Bronchus fibroblast of lung (primary cell): ENCODE measurements around the gene TAF11L6. TPM values are rescaled to one million over a fixed set of nuclear protein-coding genes. Genes with fewer than 3 reads are reported as not detected.

ENCODE experiments used
- total RNA-seq: library from RNA; depleted of rRNA; stranded (reverse); fragments of >200 nt; gene quantifications from 2 replicates; pipeline ENCODE4 v1.2.3, GENCODE V29; 2015

Gene TAF11L6
- not detected in 2 replicates for total RNA-seq

DNA sequence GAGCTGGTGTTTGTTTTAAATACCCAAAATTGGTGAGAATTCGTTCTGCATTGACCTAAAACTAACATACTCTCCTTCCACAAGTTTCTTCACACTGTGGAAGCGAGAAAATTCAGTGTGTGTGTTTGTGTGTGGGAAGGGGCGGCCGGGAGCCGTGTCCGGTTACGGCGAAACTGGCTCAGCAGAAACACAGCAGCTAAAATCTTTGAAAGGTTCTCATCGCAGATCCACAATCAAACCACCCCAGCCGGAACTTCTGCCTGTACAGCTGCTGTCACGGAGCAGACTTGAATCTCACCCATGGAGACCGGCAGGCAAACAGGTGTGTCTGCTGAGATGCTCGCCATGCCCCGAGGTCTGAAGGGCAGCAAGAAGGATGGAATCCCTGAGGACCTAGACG, at the start of gene TAF11L6:
TSS of gene TAF11L6 (plus strand) at position 301 of the 400 bp plus-strand sequence.

DNA sequence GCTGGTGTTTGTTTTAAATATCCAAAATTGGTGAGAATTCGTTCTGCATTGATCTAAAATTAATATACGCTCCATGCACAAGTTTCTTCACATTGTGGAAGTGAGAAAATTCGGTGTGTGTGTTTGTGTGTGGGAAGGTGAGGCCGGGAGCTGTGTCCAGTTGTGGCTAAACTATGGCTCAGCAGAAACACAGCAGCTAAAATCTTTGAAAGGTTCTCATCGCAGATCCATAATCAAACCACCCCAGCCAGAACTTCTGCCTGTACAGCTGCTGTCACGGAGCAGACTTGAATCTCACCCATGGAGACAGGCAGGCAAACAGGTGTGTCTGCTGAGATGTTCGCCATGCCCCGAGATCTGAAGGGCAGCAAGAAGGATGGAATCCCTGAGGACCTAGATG, 30.5 kb upstream of the TAF11L6 start, which contains the start of gene TAF11L2:
TSS of gene TAF11L2 (plus strand) at position 301 of the 400 bp plus-strand sequence.

DNA sequence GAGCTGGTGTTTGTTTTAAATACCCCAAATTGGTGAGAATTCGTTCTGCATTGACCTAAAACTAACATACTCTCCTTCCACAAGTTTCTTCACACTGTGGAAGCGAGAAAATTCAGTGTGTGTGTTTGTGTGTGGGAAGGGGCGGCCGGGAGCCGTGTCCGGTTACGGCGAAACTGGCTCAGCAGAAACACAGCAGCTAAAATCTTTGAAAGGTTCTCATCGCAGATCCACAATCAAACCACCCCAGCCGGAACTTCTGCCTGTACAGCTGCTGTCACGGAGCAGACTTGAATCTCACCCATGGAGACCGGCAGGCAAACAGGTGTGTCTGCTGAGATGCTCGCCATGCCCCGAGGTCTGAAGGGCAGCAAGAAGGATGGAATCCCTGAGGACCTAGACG, 10.4 kb upstream of the TAF11L6 start, which contains the start of gene TAF11L3:
TSS of gene TAF11L3 (plus strand) at position 301 of the 400 bp plus-strand sequence.

GRCh38 chr5:17521501-17521900, 7.0 kb upstream of the TAF11L6 start, which contains the start of gene TAF11L4:
Gene TAF11L4 (plus strand): TSS chr5:17521801.

GRCh38 chr5:17524935-17525334, 3.5 kb upstream of the TAF11L6 start, which contains the start of gene TAF11L5:
Gene TAF11L5 (plus strand): TSS chr5:17525235.

Other genes starting within 250 kb of the TAF11L6 start
- gene TAF11L2, start 30.4 kb upstream of the TAF11L6 start, total RNA-seq = not detected in 2 replicates
- gene TAF11L3, start 10.3 kb upstream of the TAF11L6 start, total RNA-seq = not detected in 2 replicates
- not detected in 2 replicates for gene TAF11L4, start 6.9 kb upstream of the TAF11L6 start, total RNA-seq
- not detected in 2 replicates for gene TAF11L5, start 3.4 kb upstream of the TAF11L6 start, total RNA-seq
- not detected in 2 replicates for gene TAF11L7, start 57.1 kb downstream of the TAF11L6 start, total RNA-seq
- not detected in 2 replicates for gene TAF11L8, start 62.3 kb downstream of the TAF11L6 start, total RNA-seq
- not detected in 2 replicates for gene TAF11L9, start 65.7 kb downstream of the TAF11L6 start, total RNA-seq
- gene TAF11L10, start 69.2 kb downstream of the TAF11L6 start, total RNA-seq = not detected in 2 replicates
- gene TAF11L11, start 75.5 kb downstream of the TAF11L6 start, total RNA-seq = not detected in 2 replicates
- gene TAF11L12, start 81.7 kb downstream of the TAF11L6 start, total RNA-seq = not detected in 2 replicates
- not detected in 2 replicates for gene TAF11L13, start 103.4 kb downstream of the TAF11L6 start, total RNA-seq
- not detected in 2 replicates for gene TAF11L14, start 105.8 kb downstream of the TAF11L6 start, total RNA-seq